ENCODE data around the gene ITPR2. TPM values are rescaled to one million over a fixed set of nuclear protein-coding genes. Genes with fewer than 3 reads are reported as not detected.
"Not testable (repeated sequence)": the region's sequence is repeated elsewhere in the genome, so short reads cannot be mapped to it uniquely, and the experiment has no call there.

ITPR2 gene
- total RNA-seq, 1 experiment from 2014 or later: 9.4 TPM

DNA sequence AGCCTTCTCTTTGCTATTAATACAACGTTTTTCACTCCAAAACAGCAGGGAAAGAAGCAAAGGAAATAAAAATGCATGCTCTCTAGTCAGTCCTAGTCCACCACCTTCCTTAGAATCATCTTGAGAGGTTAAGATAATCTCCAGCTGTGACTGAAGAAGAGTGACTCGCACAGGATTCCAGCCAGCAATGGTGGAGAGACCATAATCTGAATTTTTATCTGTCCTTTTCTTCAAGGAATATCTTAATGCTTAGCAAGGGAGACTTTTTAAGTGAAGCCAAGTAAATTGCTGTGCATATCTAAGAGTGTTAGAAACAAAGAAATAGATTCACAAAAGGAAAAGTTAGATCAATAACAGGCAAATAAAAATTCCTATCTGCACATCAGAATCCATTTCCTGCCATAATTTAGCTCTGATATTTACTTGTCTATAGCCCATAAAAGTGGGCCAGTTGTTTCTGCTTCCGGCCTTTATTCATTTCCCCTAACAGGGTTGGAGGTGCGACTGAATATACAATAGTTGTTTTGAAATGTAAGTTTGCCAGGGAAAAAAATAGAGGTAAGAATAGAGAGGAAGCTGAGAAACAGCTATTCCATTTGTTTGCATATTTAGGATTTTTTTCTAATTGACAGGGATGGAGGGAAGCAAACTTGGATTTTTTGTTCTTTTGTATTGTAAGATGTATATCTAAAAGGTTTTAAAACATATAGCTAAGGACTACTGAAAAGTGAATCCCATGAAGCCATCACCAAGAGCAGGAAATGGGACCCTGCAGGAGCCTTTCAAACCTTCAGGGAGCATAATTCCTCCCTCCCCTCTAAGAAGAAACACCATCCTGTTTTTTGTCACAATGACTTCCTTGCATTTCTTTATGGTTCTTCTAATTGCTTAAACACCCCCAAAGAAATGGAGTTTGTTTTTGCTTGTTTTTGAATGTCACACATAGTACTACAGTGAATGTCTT lies 154.0 kb downstream of the ITPR2 start:
- Histone ChIP-seq H3K36me3 (replicated peaks; ENCODE audit: control insufficient read depth, insufficient read depth, low read length) (0 out of 2 replicates have a peak, but pooled peaks cover 1% of the 10 kb centered on the region), H3K27me3 (ENCODE audit: control insufficient read depth, insufficient read depth, low read length) (no peaks in the 10 kb centered on the region), H3K4me3 (ENCODE audit: insufficient read depth, low read depth, low read length) (no peak overlapping the region)
- peak; percentile 27 for DNase-seq

DNA sequence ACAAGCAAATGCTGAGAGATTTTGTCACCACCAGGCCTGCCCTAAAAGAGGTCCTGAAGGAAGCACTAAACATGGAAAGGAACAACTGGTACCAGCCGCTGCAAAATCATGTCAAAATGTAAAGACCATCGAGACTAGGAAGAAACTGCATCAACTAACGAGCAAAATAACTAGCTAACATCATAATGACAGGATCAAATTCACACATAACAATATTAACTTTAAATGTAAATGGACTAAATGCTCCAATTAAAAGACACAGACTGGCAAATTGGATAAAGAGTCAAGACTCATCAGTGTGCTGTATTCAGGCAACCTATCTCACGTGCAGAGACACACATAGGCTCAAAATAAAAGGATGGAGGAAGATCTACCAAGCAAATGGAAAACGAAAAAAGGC lies 161.5 kb downstream of the ITPR2 start:
- DNase-seq; H3K4me3 ChIP-seq (ENCODE audit: insufficient read depth, low read depth, low read length); H3K27me3 ChIP-seq (ENCODE audit: control insufficient read depth, insufficient read depth, low read length); H3K36me3 ChIP-seq (replicated peaks; ENCODE audit: control insufficient read depth, insufficient read depth, low read length): not testable (repeated sequence)

DNA sequence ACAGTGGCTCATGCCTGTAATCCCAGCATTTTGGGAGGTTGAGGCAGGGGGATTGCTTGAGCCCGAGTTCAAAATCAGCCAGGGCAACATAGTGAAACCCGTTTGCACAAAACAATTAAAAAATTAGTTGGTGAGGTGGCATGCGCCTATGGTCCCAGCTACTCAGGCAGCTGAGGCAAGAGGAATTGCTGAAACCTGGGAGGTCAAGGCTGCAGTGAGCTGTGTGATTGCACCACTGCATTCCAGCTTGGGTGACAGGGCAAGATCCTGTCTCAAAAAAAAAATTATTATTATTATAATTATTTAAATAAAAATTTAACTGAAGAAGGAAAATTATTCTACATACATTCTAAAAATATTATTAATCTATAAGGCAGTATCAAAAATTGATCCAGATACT lies 164.1 kb downstream of the ITPR2 start:
- H3K4me3 ChIP-seq (ENCODE audit: insufficient read depth, low read depth, low read length): no peak overlapping the region
- H3K27me3 ChIP-seq (ENCODE audit: control insufficient read depth, insufficient read depth, low read length): no peaks in the 10 kb centered on the region
- H3K36me3 ChIP-seq (replicated peaks; ENCODE audit: control insufficient read depth, insufficient read depth, low read length): no peaks in the 10 kb centered on the region
- DNase-seq: no peak

GRCh38 chr12:26668230-26668629 lies 164.8 kb downstream of the ITPR2 start:
- no peak for DNase-seq
- H3K4me3 ChIP-seq (ENCODE audit: insufficient read depth, low read depth, low read length): no peak overlapping the region
- H3K36me3 ChIP-seq (replicated peaks; ENCODE audit: control insufficient read depth, insufficient read depth, low read length): no peaks in the 10 kb centered on the region
- H3K27me3 ChIP-seq (ENCODE audit: control insufficient read depth, insufficient read depth, low read length): no peaks in the 10 kb centered on the region

- H3K27me3 ChIP-seq (ENCODE audit: control insufficient read depth, insufficient read depth, low read length): no peaks in the 10 kb centered on the region
- no peaks in the 10 kb centered on the region for H3K36me3 ChIP-seq (replicated peaks; ENCODE audit: control insufficient read depth, insufficient read depth, low read length)
- no peak overlapping the region for H3K4me3 ChIP-seq (ENCODE audit: insufficient read depth, low read depth, low read length)
- DNase-seq: no peak
Observed at GRCh38 chr12:26666286-26666685, 166.7 kb downstream of the ITPR2 start.

DNA sequence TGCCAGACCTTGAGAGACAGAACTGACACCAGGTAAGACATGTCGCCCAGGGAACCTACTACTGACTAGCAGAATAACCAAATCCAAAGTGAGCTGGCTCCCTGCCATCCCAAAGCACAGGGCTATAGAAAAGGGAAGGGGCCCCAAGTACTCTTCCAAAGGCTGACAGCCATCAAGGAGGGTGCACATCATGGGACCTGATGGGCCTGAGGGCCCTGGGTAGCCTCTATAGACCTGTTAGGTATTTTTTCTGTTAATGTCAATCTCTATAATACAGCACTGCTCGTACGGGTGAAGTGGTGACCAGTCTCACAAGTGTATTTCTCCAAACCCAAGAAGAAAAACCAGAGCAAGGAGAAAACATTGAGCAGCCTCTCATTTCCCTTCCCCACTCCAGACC lies 171.6 kb downstream of the ITPR2 start:
- H3K4me3 ChIP-seq (ENCODE audit: insufficient read depth, low read depth, low read length): no peak overlapping the region
- no peak for DNase-seq
- no peaks in the 10 kb centered on the region for H3K27me3 ChIP-seq (ENCODE audit: control insufficient read depth, insufficient read depth, low read length)
- H3K36me3 ChIP-seq (replicated peaks; ENCODE audit: control insufficient read depth, insufficient read depth, low read length): peaks cover 7% of the 10 kb centered on the region

DNA sequence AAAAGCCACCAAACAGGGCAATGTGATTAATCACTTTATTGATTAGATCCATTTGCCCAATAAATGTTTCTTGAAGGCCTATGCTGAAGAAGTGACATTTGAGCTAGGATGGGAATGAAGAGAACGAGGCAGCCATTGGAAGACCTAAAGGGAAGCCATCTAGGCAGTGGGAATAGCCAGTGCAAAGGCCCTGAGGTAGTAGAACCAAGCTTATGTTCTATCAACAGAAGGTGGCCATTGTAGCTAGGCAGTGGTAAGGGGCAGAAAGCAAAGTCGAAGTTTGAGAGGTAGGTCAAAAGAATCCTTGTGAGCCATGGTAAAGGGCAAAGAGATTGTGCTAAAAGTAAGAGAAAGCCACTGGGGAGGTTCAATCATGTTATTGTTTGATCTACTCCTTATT lies 173.1 kb downstream of the ITPR2 start:
- DNase-seq: no peak
- H3K36me3 ChIP-seq (replicated peaks; ENCODE audit: control insufficient read depth, insufficient read depth, low read length): peaks cover 11% of the 10 kb centered on the region
- no peaks in the 10 kb centered on the region for H3K27me3 ChIP-seq (ENCODE audit: control insufficient read depth, insufficient read depth, low read length)
- H3K4me3 ChIP-seq (ENCODE audit: insufficient read depth, low read depth, low read length): no peak overlapping the region

- peaks cover 15% of the 10 kb centered on the region for H3K36me3 ChIP-seq (replicated peaks; ENCODE audit: control insufficient read depth, insufficient read depth, low read length)
- DNase-seq: no peak
- H3K4me3 ChIP-seq (ENCODE audit: insufficient read depth, low read depth, low read length): no peak overlapping the region
- H3K27me3 ChIP-seq (ENCODE audit: control insufficient read depth, insufficient read depth, low read length): no peaks in the 10 kb centered on the region
Observed at GRCh38 chr12:26658991-26659390, 174.0 kb downstream of the ITPR2 start.

GRCh38 chr12:26654623-26655022 lies 178.4 kb downstream of the ITPR2 start:
- H3K4me3 ChIP-seq (ENCODE audit: insufficient read depth, low read depth, low read length): no peak overlapping the region
- no peaks in the 10 kb centered on the region for H3K27me3 ChIP-seq (ENCODE audit: control insufficient read depth, insufficient read depth, low read length)
- H3K36me3 ChIP-seq (replicated peaks; ENCODE audit: control insufficient read depth, insufficient read depth, low read length): peaks cover 17% of the 10 kb centered on the region
- no peak for DNase-seq

- no peak overlapping the region for H3K4me3 ChIP-seq (ENCODE audit: insufficient read depth, low read depth, low read length)
- peak; percentile 79 for DNase-seq
- peaks cover 11% of the 10 kb centered on the region for H3K36me3 ChIP-seq (replicated peaks; ENCODE audit: control insufficient read depth, insufficient read depth, low read length)
- H3K27me3 ChIP-seq (ENCODE audit: control insufficient read depth, insufficient read depth, low read length): no peaks in the 10 kb centered on the region
Observed at GRCh38 chr12:26651566-26652188, 181.3 kb downstream of the ITPR2 start.

DNA sequence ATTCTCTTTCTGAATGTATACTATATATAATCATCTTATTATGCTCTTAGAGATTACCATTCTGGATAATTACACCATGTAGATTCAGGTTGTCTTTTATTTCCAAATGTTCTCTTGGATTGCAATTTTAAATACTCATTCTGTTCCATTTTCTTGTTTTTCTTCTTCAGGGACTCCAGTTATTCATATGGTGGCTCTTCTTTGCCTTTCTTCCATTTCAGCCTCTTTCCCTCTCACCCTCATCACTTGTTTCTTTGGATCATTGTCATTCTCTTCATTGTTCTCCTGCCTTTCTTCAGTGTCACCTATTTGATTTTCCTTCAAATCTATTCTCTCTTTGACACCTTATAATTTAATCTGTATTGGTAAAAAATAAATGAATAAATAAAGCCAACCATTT lies 182.0 kb downstream of the ITPR2 start:
- H3K4me3 ChIP-seq (ENCODE audit: insufficient read depth, low read depth, low read length): no peak overlapping the region
- no peak for DNase-seq
- no peaks in the 10 kb centered on the region for H3K27me3 ChIP-seq (ENCODE audit: control insufficient read depth, insufficient read depth, low read length)
- peaks cover 10% of the 10 kb centered on the region for H3K36me3 ChIP-seq (replicated peaks; ENCODE audit: control insufficient read depth, insufficient read depth, low read length)

DNA sequence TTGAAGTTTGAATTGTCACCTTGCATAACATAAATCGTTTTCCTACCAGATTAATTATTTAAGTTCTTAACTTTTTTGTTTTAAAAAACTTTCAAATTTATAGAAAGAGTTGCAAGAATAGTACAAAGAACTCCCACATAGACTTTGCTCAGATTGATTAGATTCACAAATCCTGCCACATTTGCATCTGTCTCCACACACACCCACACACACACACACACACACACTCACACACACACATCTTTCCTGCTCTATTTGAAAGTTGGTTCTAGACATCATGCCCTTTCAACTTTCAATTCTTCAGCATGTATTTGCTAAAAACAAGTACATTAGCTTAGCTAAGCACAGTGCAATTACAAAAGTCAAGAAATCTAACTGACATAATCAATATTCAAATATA lies 184.0 kb downstream of the ITPR2 start:
- Histone ChIP-seq H3K27me3 (ENCODE audit: control insufficient read depth, insufficient read depth, low read length) (no peaks in the 10 kb centered on the region), H3K36me3 (replicated peaks; ENCODE audit: control insufficient read depth, insufficient read depth, low read length) (peaks cover 2% of the 10 kb centered on the region), H3K4me3 (ENCODE audit: insufficient read depth, low read depth, low read length) (no peak overlapping the region)
- DNase-seq: no peak

DNA sequence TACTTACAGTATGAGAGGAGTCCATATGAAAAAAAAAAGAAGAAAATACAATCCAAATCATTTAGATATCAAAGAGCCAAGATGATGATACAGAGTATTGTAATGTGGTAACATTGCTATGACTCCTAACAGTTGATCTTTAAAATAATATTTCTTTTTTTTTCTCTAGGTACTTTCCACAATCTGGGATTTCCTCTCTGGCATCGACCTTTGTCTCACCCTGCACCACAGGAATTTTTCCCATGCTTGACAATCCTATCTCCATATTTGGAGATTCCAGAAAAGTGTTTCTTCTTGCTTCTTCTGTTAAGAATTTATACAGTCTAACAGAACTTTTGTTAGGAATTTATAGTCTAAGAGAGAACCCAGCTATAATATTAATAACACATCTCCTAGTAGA lies 184.4 kb downstream of the ITPR2 start:
- H3K27me3 ChIP-seq (ENCODE audit: control insufficient read depth, insufficient read depth, low read length): no peaks in the 10 kb centered on the region
- H3K4me3 ChIP-seq (ENCODE audit: insufficient read depth, low read depth, low read length): no peak overlapping the region
- DNase-seq: no peak
- H3K36me3 ChIP-seq (replicated peaks; ENCODE audit: control insufficient read depth, insufficient read depth, low read length): peaks cover under 1% of the 10 kb centered on the region

DNA sequence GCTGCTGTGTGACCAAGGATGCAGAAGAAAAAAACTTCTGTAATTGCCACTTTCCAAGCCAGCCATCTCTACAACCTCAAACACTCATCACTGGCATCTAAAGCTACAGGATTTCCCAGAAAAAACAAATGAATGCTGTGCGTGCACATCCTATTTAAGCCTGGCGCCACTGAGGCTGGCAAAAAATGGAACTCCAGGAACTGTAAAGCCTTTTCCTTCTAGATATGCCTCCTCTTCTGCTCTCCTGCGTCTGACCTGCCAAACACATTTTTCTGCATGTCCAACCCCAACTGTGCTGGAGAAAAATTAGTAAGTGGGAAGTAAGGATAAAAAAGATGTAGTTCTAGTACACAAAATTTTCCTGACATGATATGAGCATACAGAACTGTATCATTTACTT lies 184.9 kb downstream of the ITPR2 start:
- no peak for DNase-seq
- no peaks in the 10 kb centered on the region for H3K27me3 ChIP-seq (ENCODE audit: control insufficient read depth, insufficient read depth, low read length)
- no peaks in the 10 kb centered on the region; the same call in none of the 2 replicates for H3K36me3 ChIP-seq (replicated peaks; ENCODE audit: control insufficient read depth, insufficient read depth, low read length)
- H3K4me3 ChIP-seq (ENCODE audit: insufficient read depth, low read depth, low read length): no peak overlapping the region

DNA sequence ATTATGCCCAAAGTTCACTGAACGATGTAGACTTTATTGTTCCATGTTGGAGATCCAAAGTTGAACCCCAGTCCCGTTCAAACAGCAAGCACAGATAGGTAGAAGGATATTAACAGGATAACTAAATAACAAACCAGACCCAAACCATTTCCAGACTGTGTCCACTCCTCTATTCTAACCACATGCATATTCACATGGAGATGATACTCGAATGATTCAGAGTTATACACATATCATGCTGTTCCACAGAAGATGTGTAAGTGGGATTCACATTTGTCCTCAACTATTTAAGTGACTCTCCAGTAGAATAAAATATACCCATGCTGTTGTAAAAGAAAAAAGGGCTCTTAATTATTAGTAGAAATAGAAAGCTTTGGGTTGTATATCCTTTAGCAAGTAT lies 185.9 kb downstream of the ITPR2 start:
- Histone ChIP-seq H3K27me3 (ENCODE audit: control insufficient read depth, insufficient read depth, low read length) (no peaks in the 10 kb centered on the region), H3K4me3 (ENCODE audit: insufficient read depth, low read depth, low read length) (no peak overlapping the region), H3K36me3 (replicated peaks; ENCODE audit: control insufficient read depth, insufficient read depth, low read length) (peaks cover 1% of the 10 kb centered on the region; the same call in 1 of the 2 replicates)
- DNase-seq: no peak

All from H7 (cell line).